Panc1 (cell line): Measurements from ENCODE around the gene SLC13A3.

Experiments
- SIN3A ChIP-seq: IDR thresholded peaks from 2 replicates; pipeline ENCODE4 v1.6.1; 2012; ENCODE audit warnings: low read depth, mild to moderate bottlenecking, low read length, moderate library complexity, borderline replicate concordance; ENCODE audit not compliant: insufficient read depth
- TF ChIP-seq, protein P1 (sequence below): fragments of 450-650 bp; IDR thresholded peaks from 2 replicates; pipeline ENCODE4 v1.5.1; 2017; ENCODE audit warnings: mild to moderate bottlenecking
- TF ChIP-seq, protein P2 (sequence below), 2 experiments: IDR thresholded peaks; 2 replicates each; pipeline ENCODE4 v1.6.1; 2011 to 2012; ENCODE audit warnings: low read depth in 2 of 2, control low read depth in 1 of 2, low read length in 1 of 2, mild to moderate bottlenecking in 1 of 2, moderate library complexity in 1 of 2; ENCODE audit not compliant: insufficient read depth in 1 of 2

DNA sequence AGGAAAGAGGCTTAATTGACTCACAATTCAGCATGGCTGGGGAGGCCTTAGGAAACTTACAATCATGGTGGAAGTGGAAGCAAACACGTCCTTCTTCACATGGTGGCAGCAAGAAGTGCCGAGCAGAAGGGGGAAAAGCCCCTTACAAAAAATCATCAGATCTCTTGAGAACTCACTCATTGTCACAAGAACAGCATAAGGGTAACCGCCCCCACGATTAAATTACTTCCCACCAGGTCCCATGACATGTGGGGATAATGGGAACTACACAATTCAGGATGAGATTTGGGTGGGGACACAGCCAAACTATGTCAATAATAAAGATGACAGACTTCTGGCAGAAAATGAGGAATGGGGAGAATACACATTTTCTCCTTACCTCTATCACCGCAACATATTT, 80.3 kb downstream of the SLC13A3 start:
- TF ChIP-seq, protein P1, sequence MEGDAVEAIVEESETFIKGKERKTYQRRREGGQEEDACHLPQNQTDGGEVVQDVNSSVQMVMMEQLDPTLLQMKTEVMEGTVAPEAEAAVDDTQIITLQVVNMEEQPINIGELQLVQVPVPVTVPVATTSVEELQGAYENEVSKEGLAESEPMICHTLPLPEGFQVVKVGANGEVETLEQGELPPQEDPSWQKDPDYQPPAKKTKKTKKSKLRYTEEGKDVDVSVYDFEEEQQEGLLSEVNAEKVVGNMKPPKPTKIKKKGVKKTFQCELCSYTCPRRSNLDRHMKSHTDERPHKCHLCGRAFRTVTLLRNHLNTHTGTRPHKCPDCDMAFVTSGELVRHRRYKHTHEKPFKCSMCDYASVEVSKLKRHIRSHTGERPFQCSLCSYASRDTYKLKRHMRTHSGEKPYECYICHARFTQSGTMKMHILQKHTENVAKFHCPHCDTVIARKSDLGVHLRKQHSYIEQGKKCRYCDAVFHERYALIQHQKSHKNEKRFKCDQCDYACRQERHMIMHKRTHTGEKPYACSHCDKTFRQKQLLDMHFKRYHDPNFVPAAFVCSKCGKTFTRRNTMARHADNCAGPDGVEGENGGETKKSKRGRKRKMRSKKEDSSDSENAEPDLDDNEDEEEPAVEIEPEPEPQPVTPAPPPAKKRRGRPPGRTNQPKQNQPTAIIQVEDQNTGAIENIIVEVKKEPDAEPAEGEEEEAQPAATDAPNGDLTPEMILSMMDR, result no peak
- TF ChIP-seq, protein P2, sequence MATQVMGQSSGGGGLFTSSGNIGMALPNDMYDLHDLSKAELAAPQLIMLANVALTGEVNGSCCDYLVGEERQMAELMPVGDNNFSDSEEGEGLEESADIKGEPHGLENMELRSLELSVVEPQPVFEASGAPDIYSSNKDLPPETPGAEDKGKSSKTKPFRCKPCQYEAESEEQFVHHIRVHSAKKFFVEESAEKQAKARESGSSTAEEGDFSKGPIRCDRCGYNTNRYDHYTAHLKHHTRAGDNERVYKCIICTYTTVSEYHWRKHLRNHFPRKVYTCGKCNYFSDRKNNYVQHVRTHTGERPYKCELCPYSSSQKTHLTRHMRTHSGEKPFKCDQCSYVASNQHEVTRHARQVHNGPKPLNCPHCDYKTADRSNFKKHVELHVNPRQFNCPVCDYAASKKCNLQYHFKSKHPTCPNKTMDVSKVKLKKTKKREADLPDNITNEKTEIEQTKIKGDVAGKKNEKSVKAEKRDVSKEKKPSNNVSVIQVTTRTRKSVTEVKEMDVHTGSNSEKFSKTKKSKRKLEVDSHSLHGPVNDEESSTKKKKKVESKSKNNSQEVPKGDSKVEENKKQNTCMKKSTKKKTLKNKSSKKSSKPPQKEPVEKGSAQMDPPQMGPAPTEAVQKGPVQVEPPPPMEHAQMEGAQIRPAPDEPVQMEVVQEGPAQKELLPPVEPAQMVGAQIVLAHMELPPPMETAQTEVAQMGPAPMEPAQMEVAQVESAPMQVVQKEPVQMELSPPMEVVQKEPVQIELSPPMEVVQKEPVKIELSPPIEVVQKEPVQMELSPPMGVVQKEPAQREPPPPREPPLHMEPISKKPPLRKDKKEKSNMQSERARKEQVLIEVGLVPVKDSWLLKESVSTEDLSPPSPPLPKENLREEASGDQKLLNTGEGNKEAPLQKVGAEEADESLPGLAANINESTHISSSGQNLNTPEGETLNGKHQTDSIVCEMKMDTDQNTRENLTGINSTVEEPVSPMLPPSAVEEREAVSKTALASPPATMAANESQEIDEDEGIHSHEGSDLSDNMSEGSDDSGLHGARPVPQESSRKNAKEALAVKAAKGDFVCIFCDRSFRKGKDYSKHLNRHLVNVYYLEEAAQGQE (IDR thresholded peaks at IDR 0.05; ENCODE audit: insufficient read depth in 1 of 2, low read depth in 2 of 2, low read length in 1 of 2), result no peak
- no peak for TF ChIP-seq SIN3A
